ENCODE data around the gene CFAP90.

CFAP90 gene

GRCh38 chr5:7867260-7867659 is 16.3 kb upstream of the CFAP90 start:
- no peak for DNase-seq

- DNase-seq, result no peak
These were observed 15.3 kb upstream of the CFAP90 start for GRCh38 chr5:7866196-7866595.

GRCh38 chr5:7857926-7858632 is 7.1 kb upstream of the CFAP90 start:
- DNase-seq, result no peak

- DNase-seq, result no peak
These were observed 6.4 kb upstream of the CFAP90 start for GRCh38 chr5:7857361-7857760.

- no peak for DNase-seq
These were observed 5.9 kb upstream of the CFAP90 start for GRCh38 chr5:7856855-7857254.

- DNase-seq, result no peak
These were observed 4.7 kb upstream of the CFAP90 start for GRCh38 chr5:7855611-7856010.

GRCh38 chr5:7852988-7853387 is 2.1 kb upstream of the CFAP90 start:
- no peak for DNase-seq

GRCh38 chr5:7852542-7852941 is 1.6 kb upstream of the CFAP90 start:
- DNase-seq, result no peak

- DNase-seq, result no peak
These were observed 820 bp upstream of the CFAP90 start for GRCh38 chr5:7851617-7852289.

GRCh38 chr5:7851240-7851592 is 283 bp upstream of the CFAP90 start:
- no peak for DNase-seq

- DNase-seq, result no peak
These were observed 1.1 kb downstream of the CFAP90 start for GRCh38 chr5:7849681-7850394.

GRCh38 chr5:7848296-7848695 is 2.6 kb downstream of the CFAP90 start:
- DNase-seq, result no peak

- DNase-seq, result no peak
These were observed 4.6 kb downstream of the CFAP90 start for GRCh38 chr5:7846327-7846726.

GRCh38 chr5:7845557-7845956 is 5.4 kb downstream of the CFAP90 start:
- no peak for DNase-seq

GRCh38 chr5:7844901-7845300 is 6.0 kb downstream of the CFAP90 start:
- DNase-seq, result no peak

GRCh38 chr5:7842531-7842930 is 8.4 kb downstream of the CFAP90 start:
- DNase-seq, result no peak

GRCh38 chr5:7837403-7837802 is 13.5 kb downstream of the CFAP90 start:
- no peak for DNase-seq

GRCh38 chr5:7834982-7835381 is 16.0 kb downstream of the CFAP90 start:
- DNase-seq, result no peak

- DNase-seq, result no peak
These were observed 22.7 kb downstream of the CFAP90 start for GRCh38 chr5:7828269-7828668.

GRCh38 chr5:7827610-7828009 is 23.3 kb downstream of the CFAP90 start:
- DNase-seq, result no peak

- no peak for DNase-seq
These were observed 25.3 kb downstream of the CFAP90 start for GRCh38 chr5:7825630-7826029.

GRCh38 chr5:7824995-7825394 is 25.9 kb downstream of the CFAP90 start:
- DNase-seq, result no peak

- DNase-seq, result no peak
These were observed 27.3 kb downstream of the CFAP90 start for GRCh38 chr5:7823594-7823993.

- DNase-seq, result no peak
These were observed 28.5 kb downstream of the CFAP90 start for GRCh38 chr5:7822449-7822848.

All from cortex of kidney (tissue), 1 donor.